Mesenchymal stem cell (in vitro differentiated cells and primary cell): ENCODE results near the gene MALRD1.

Experiments
- DNase-seq: peaks from one replicate; pipeline ENCODE4 v3.0.0-alpha.2; 2013
- H2AFZ ChIP-seq: one replicate; pipeline ENCODE4 v1.6.1; 2013; ENCODE audit warnings: low read depth, mild to moderate bottlenecking, control low read depth, inconsistent platforms, low read length, moderate library complexity
- H2AK5ac ChIP-seq: 2 replicates; pipeline ENCODE4 v1.6.1; 2013; ENCODE audit warnings: low read length, moderate library complexity, mild to moderate bottlenecking, inconsistent platforms; ENCODE audit not compliant: severe bottlenecking
- H2BK120ac ChIP-seq: one replicate; pipeline ENCODE4 v1.6.1; 2013; ENCODE audit warnings: low read depth, mild to moderate bottlenecking, inconsistent platforms, low read length, moderate library complexity
- H2BK12ac ChIP-seq, 2 experiments: one replicate each; pipeline ENCODE4 v1.6.1; 2013; ENCODE audit warnings: inconsistent platforms in 2 of 2, low read length in 2 of 2, mild to moderate bottlenecking in 2 of 2, moderate library complexity in 2 of 2, control low read depth in 1 of 2
- H2BK15ac ChIP-seq: one replicate; pipeline ENCODE4 v1.6.1; 2013; ENCODE audit warnings: mild to moderate bottlenecking, low read depth, inconsistent platforms; ENCODE audit not compliant: poor library complexity, severe bottlenecking
- H2BK5ac ChIP-seq: 2 replicates; pipeline ENCODE4 v1.6.1; 2013; ENCODE audit warnings: low read depth, mild to moderate bottlenecking, low read length, control low read depth, inconsistent platforms; ENCODE audit not compliant: poor library complexity, severe bottlenecking
- H3K14ac ChIP-seq, 2 experiments: one replicate each; pipeline ENCODE4 v1.6.1; 2013; ENCODE audit warnings: inconsistent platforms in 2 of 2, low read length in 2 of 2, control low read depth in 1 of 2, mild to moderate bottlenecking in 1 of 2, moderate library complexity in 1 of 2
- H3K18ac ChIP-seq, 2 experiments: one replicate each; pipeline ENCODE4 v1.6.1; 2013; ENCODE audit warnings: inconsistent platforms in 2 of 2, low read length in 2 of 2, control low read depth in 1 of 2, low read depth in 1 of 2, mild to moderate bottlenecking in 1 of 2
- H3K23ac ChIP-seq, 2 experiments: one replicate each; pipeline ENCODE4 v1.6.1; 2013; ENCODE audit warnings: inconsistent platforms in 2 of 2, low read length in 2 of 2, mild to moderate bottlenecking in 2 of 2, moderate library complexity in 2 of 2, control low read depth in 1 of 2
- H3K27ac ChIP-seq: 2 replicates; pipeline ENCODE4 v1.5.1; 2013; ENCODE audit warnings: mild to moderate bottlenecking, moderate library complexity, low read length, control low read depth, inconsistent platforms; ENCODE audit not compliant: poor library complexity, severe bottlenecking
- H3K27me3 ChIP-seq, 2 experiments: 2 replicates each; pipeline versions ENCODE4 v1.6.1 to v1.7.0; 2013; ENCODE audit warnings: low read length in 2 of 2, mild to moderate bottlenecking in 2 of 2, moderate library complexity in 2 of 2, control low read depth in 1 of 2, inconsistent platforms in 1 of 2; ENCODE audit not compliant: control insufficient read depth in 1 of 2, insufficient read depth in 1 of 2
- H3K36me3 ChIP-seq, 2 experiments: 2 replicates each; pipeline versions ENCODE4 v1.6.1 to v1.7.0; 2013; ENCODE audit warnings: low read length in 2 of 2, control low read depth in 1 of 2, inconsistent platforms in 1 of 2, low read depth in 1 of 2, mild to moderate bottlenecking in 1 of 2; ENCODE audit not compliant: insufficient read depth in 2 of 2, control insufficient read depth in 1 of 2
- H3K4ac ChIP-seq, 2 experiments: one replicate each; pipeline ENCODE4 v1.6.1; 2013; ENCODE audit warnings: inconsistent platforms in 2 of 2, low read length in 2 of 2, mild to moderate bottlenecking in 2 of 2, moderate library complexity in 2 of 2, control low read depth in 1 of 2, low read depth in 1 of 2
- H3K4me1 ChIP-seq: 2 replicates; pipeline ENCODE4 v1.6.1; 2013; ENCODE audit warnings: low read depth, low read length, control low read depth; ENCODE audit not compliant: control insufficient read depth, insufficient read depth
- H3K4me2 ChIP-seq: 2 replicates; pipeline ENCODE4 v1.6.1; 2013; ENCODE audit warnings: low read length, mild to moderate bottlenecking, inconsistent platforms; ENCODE audit not compliant: poor library complexity, severe bottlenecking
- H3K4me3 ChIP-seq, 2 experiments: 2 replicates each; pipeline versions ENCODE4 v1.5.1 to v1.7.0; 2013; ENCODE audit warnings: low read length in 2 of 2, mild to moderate bottlenecking in 2 of 2, control low read depth in 1 of 2, low read depth in 1 of 2; ENCODE audit not compliant: insufficient read depth in 1 of 2
- H3K79me1 ChIP-seq: replicated peaks from 2 replicates; pipeline ENCODE4 v1.6.1; 2013; ENCODE audit warnings: mild to moderate bottlenecking, control low read depth, low read length, inconsistent platforms; ENCODE audit not compliant: poor library complexity, severe bottlenecking
- H3K9ac ChIP-seq: 2 replicates; pipeline ENCODE4 v1.7.0; 2013; ENCODE audit warnings: mild to moderate bottlenecking, low read length, moderate library complexity
- H3K9me3 ChIP-seq: 2 replicates; pipeline ENCODE4 v1.7.0; 2013; ENCODE audit warnings: mild to moderate bottlenecking, low read length; ENCODE audit not compliant: control insufficient read depth
- H4K8ac ChIP-seq: one replicate; pipeline ENCODE4 v1.6.1; 2013; ENCODE audit warnings: inconsistent platforms, mild to moderate bottlenecking, low read length, moderate library complexity
- H4K91ac ChIP-seq: one replicate; pipeline ENCODE4 v1.6.1; 2013; ENCODE audit warnings: mild to moderate bottlenecking, low read length, inconsistent platforms
- WGBS: methylation state at CpG from one replicate; pipeline ENCODE4 v1.1.7; 2013; ENCODE audit warnings: mixed read lengths; 5-methylcytosine and 5-hydroxymethylcytosine counted together

Gene MALRD1

GRCh38 chr10:19469521-19469920, 420.9 kb downstream of the MALRD1 start:
- Histone ChIP-seq H2BK5ac (no peak overlapping the region), H4K91ac (no peak overlapping the region), H3K36me3 (no peaks in the 10 kb centered on the region), H2BK12ac (no peak overlapping the region), H3K4ac (no peak overlapping the region), H3K27me3 (no peaks in the 10 kb centered on the region), H3K23ac (no peak overlapping the region), H3K4me2 (no peak overlapping the region), H3K79me1 (no peaks in the 10 kb centered on the region), H4K8ac (no peak overlapping the region), H3K14ac (no peak overlapping the region), H3K4me3 (no peak overlapping the region), H3K18ac (no peak overlapping the region), H2AFZ (no peak overlapping the region), H2AK5ac (no peak overlapping the region), H3K9ac (no peak overlapping the region), H2BK120ac (no peak overlapping the region), H2BK15ac (no peak overlapping the region), H3K4me1 (no peaks in the 10 kb centered on the region), H3K27ac (no peak overlapping the region), H3K9me3 (peaks cover 4% of the 10 kb centered on the region)
- no CpG with 5 or more reads among the region's 1 CpG for WGBS
- no peak for DNase-seq

GRCh38 chr10:19479854-19480253, 431.3 kb downstream of the MALRD1 start:
- Histone ChIP-seq H3K36me3 (no peaks in the 10 kb centered on the region), H3K23ac (no peak overlapping the region), H2BK12ac (no peak overlapping the region), H3K27ac (no peak overlapping the region), H3K79me1 (no peaks in the 10 kb centered on the region), H3K4ac (no peak overlapping the region), H3K27me3 (no peaks in the 10 kb centered on the region), H2AK5ac (no peak overlapping the region), H2BK120ac (no peak overlapping the region), H3K18ac (no peak overlapping the region), H3K4me1 (no peaks in the 10 kb centered on the region), H4K8ac (no peak overlapping the region), H2BK5ac (no peak overlapping the region), H4K91ac (no peak overlapping the region), H3K9ac (no peak overlapping the region), H2AFZ (no peak overlapping the region), H3K9me3 (no peaks in the 10 kb centered on the region), H2BK15ac (no peak overlapping the region), H3K14ac (no peak overlapping the region), H3K4me2 (no peak overlapping the region), H3K4me3 (no peak overlapping the region)
- DNase-seq = no peak
- WGBS = 77% methylated on average over 3 of the region's 4 CpGs

- Histone ChIP-seq H2AFZ (no peak overlapping the region), H3K9me3 (no peaks in the 10 kb centered on the region), H2AK5ac (no peak overlapping the region), H2BK5ac (no peak overlapping the region), H3K4me3 (no peak overlapping the region), H3K27me3 (no peaks in the 10 kb centered on the region), H2BK15ac (no peak overlapping the region), H3K36me3 (no peaks in the 10 kb centered on the region), H3K4me2 (no peak overlapping the region), H3K14ac (no peak overlapping the region), H4K91ac (no peak overlapping the region), H3K79me1 (no peaks in the 10 kb centered on the region), H3K23ac (no peak overlapping the region), H2BK12ac (no peak overlapping the region), H3K27ac (no peak overlapping the region), H4K8ac (no peak overlapping the region), H3K4ac (no peak overlapping the region), H3K9ac (no peak overlapping the region), H3K18ac (no peak overlapping the region), H3K4me1 (no peaks in the 10 kb centered on the region), H2BK120ac (no peak overlapping the region)
- no peak for DNase-seq
- WGBS = 93% methylated on average over 2 of the region's 3 CpGs
Observed at GRCh38 chr10:19480353-19480752, 431.8 kb downstream of the MALRD1 start.

GRCh38 chr10:19483421-19483820, 434.8 kb downstream of the MALRD1 start:
- Histone ChIP-seq H3K9ac (no peak overlapping the region), H3K79me1 (no peaks in the 10 kb centered on the region), H3K14ac (no peak overlapping the region), H2BK5ac (no peak overlapping the region), H2AFZ (no peak overlapping the region), H3K23ac (no peak overlapping the region), H3K36me3 (no peaks in the 10 kb centered on the region), H3K4me2 (no peak overlapping the region), H4K91ac (no peak overlapping the region), H3K4me1 (no peaks in the 10 kb centered on the region), H3K9me3 (no peaks in the 10 kb centered on the region), H2BK15ac (no peak overlapping the region), H2AK5ac (no peak overlapping the region), H3K4me3 (no peak overlapping the region), H3K4ac (no peak overlapping the region), H2BK120ac (no peak overlapping the region), H3K18ac (no peak overlapping the region), H4K8ac (no peak overlapping the region), H2BK12ac (no peak overlapping the region), H3K27ac (no peak overlapping the region), H3K27me3 (no peaks in the 10 kb centered on the region)
- DNase-seq = no peak
- 62% methylated on average over 2 of the region's 2 CpGs for WGBS
